ENCODE results near the gene CUX1.

DNA sequence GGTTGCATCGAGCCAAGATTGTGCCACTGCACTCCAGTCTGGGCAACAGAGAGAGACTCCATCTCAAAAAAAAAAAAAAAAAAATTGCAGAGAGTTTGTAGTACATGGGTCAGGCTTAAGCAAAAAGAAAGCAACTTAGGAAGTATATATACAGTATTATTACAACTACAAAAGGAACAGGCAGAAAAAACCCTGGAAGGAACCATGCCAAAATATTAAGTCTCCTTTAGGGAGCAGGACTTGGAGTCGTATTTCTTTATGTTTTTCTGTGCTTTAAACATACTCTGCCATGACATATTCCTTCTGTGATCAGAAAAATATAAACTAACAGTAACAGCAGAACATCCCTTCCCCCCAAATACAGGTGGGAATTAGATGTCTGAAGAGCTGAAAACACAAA is 144.4 kb downstream of the CUX1 start:
- TF ChIP-seq CTCF (IDR thresholded peaks at IDR 0.05; ENCODE audit: low read depth, low read length, poor library complexity, severe bottlenecking) (no peak), EZH2phosphoT487 (IDR thresholded peaks at IDR 0.05; ENCODE audit: borderline replicate concordance, low read length) (no peak)
